Activated naive CD4-positive, alpha-beta T cell treated with anti-CD3 and anti-CD28 coated beads, Interleukin-2, amount 10 ng/mL, durations not matched to agents 7 days and 5 days (primary cell): ENCODE results near the gene DPH2.

Source experiments
- CTCF ChIA-PET: fragments of 350-600 bp; sonication (Branson Sonifier 250); formaldehyde crosslinking; loops from one replicate; lab custom pipeline; 2021; ENCODE audit warnings: antibody characterized with exemption; lab: Charles Lee
- DNase-seq: peaks from one replicate; pipeline ENCODE4 v3.0.0-alpha.2; 2020
- H3K27ac Mint-ChIP-seq: one replicate; pipeline ENCODE4 v1.8.0; 2021; ENCODE audit warnings: mild to moderate bottlenecking, moderate library complexity, mixed read lengths
- H3K27me3 Mint-ChIP-seq: one replicate; pipeline ENCODE4 v1.8.0; 2021; ENCODE audit warnings: mild to moderate bottlenecking, mixed read lengths
- H3K36me3 Mint-ChIP-seq: one replicate; pipeline ENCODE4 v1.8.0; 2021; ENCODE audit warnings: mixed read lengths
- H3K4me1 Mint-ChIP-seq: one replicate; pipeline ENCODE4 v1.8.0; 2021; ENCODE audit warnings: mixed read lengths
- H3K4me3 Mint-ChIP-seq: one replicate; pipeline ENCODE4 v1.8.0; 2021; ENCODE audit warnings: mild to moderate bottlenecking, moderate library complexity, mixed read lengths
- H3K9me3 Mint-ChIP-seq: one replicate; pipeline ENCODE4 v1.8.0; 2021; ENCODE audit warnings: mixed read lengths

The DPH2 gene

DNA sequence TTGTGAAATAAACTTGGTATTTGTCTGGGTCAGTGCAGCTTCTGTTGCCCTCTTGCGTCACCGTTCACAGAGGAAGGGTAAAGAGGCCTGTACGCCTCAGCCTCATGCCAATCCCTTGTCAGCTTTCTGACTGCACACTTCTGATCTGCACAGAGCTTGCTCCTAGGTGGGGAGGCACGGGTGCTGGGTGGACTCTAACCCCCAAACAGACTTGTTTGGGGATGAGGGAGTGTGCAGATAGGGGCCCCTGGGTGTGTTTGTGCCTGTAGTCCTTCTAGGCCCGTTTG lies 8.4 kb downstream of the DPH2 start:
- Mint-ChIP-seq H3K27me3 (peaks cover 11% of the 10 kb centered on the region), H3K36me3 (peaks cover 31% of the 10 kb centered on the region), H3K4me3 (peak overlapping the region; percentile 75), H3K4me1 (peaks cover 54% of the 10 kb centered on the region), H3K27ac (no peak overlapping the region), H3K9me3 (no peaks in the 10 kb centered on the region)
- no peak for DNase-seq
- CTCF ChIA-PET = interaction anchor here (1.0 to 1.2 kb wide), 2 partner anchors 28 to 32 kb away, joined by 3 to 4 read pairs; no protein-coding TSS in a partner anchor

DNA sequence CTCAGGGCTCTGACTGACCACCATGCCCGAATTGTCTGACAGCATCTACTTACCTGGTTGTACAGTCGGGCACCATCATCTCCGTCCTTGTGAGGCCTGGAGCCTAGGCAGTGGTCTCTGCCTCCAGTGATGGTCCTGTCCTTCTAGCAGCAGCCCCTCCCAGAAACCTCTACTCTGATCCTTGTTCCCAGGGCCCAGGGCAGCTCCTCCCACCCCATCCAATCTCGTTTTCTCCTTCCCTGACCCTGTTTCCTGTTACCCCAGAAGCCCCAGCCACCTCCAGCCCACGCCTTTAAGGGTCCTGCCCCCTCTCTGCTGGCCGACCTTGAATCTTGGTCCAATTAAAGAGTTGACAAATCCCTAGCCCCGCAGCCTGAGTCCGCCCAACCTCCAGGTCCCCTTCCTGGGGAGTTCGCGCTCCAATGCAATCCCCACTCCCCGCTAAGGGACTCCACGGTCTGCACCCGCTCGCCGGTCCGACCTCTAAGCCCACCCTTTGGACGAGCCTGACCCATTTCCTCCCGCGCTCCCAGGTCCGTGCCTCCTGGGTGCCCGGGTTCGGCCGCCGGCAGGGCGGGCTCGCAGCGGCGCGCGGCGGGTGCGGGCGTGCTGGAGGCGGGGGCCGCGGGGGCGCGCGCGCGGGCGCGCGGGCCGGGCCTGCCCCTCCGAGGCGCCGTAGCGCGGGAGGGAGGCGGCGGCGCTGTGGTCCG lies 8.9 kb downstream of the DPH2 start, which contains the start of gene B4GALT2:
Gene B4GALT2, plus strand, starts transcription at position 660 of the 710 bp plus-strand sequence. CDS start 1,951 bp downstream, outside the sequence.
- peak; percentile 58 for DNase-seq
- peak within 1 kb of the TSS; percentile 84 for H3K4me3 Mint-ChIP-seq
- peaks cover 49% of the 10 kb centered on the region for H3K4me1 Mint-ChIP-seq
- H3K36me3 Mint-ChIP-seq = peaks cover 27% of the 10 kb centered on the region
- no peaks in the 10 kb centered on the region for H3K9me3 Mint-ChIP-seq
- H3K27ac Mint-ChIP-seq = peak within 1 kb of the TSS; percentile 42
- H3K27me3 Mint-ChIP-seq = peaks cover 11% of the 10 kb centered on the region
- CTCF ChIA-PET = interaction anchor here (1.0 kb wide), 1 partner anchor 28 kb away, joined by 3 read pairs; no protein-coding TSS in a partner anchor

DNA sequence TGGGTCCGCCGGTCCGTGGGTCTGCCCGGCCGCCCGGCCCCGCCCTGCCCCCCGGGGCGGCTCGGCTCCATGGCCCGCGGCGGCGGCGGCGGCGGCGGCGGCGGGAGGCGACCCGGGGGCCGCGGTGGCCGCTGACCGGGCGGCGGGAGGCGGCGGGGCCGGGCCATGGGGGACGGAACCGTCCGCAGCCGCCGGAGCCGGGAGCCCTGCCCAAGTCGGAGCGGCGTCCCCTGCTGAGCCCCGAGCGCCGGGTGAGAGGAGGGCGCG lies 9.4 kb downstream of the DPH2 start:
- Mint-ChIP-seq H3K27me3 (peaks cover 11% of the 10 kb centered on the region), H3K27ac (no peak overlapping the region), H3K4me3 (no peak overlapping the region), H3K9me3 (no peaks in the 10 kb centered on the region), H3K36me3 (peaks cover 27% of the 10 kb centered on the region), H3K4me1 (peaks cover 44% of the 10 kb centered on the region)
- CTCF ChIA-PET = no interaction called here
- DNase-seq = no peak

DNA sequence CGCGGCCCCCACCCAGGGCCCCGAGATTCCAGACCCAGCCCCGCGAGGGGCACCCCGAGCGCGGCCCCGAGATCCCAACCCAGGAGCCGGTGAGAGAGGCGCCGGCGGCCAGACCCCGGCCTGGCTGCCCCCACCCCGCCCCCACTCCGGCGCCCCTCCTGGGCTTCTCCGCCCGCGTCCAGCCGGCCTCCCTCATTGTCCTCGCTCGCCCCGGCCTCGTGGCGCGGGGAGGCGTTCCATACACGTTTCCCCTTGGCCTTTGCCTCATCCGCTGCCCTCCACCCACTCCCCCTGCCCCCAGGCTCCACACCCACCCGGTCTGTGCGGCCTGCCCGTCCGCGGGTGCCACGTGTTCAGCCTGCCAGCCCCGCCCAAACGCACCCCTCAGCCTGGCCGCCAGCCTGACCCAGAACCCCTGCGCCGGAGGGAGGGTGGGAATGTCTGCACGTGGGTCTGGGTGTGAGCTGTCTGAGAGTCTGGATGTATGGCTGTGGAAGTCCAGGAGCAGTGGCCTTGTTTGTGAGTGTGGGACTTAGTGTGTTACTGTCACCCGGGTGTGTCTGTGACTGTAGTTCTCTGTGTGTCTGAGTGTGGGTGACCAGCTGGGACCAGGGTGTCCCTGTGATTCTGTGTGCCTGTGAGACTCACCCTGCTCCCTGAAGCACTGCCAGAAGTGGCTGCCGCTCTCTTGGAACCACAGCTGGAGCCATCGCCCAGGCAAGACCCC lies 9.9 kb downstream of the DPH2 start:
- DNase-seq = peak; percentile 48
- Mint-ChIP-seq H3K9me3 (no peaks in the 10 kb centered on the region), H3K27me3 (peaks cover 11% of the 10 kb centered on the region), H3K4me1 (peaks cover 42% of the 10 kb centered on the region), H3K36me3 (peaks cover 27% of the 10 kb centered on the region), H3K27ac (no peak overlapping the region), H3K4me3 (peak overlapping the region; percentile 84)
- CTCF ChIA-PET = interaction anchor here (1.0 kb wide), 1 partner anchor 26 kb away, joined by 3 read pairs; no protein-coding TSS in a partner anchor

DNA sequence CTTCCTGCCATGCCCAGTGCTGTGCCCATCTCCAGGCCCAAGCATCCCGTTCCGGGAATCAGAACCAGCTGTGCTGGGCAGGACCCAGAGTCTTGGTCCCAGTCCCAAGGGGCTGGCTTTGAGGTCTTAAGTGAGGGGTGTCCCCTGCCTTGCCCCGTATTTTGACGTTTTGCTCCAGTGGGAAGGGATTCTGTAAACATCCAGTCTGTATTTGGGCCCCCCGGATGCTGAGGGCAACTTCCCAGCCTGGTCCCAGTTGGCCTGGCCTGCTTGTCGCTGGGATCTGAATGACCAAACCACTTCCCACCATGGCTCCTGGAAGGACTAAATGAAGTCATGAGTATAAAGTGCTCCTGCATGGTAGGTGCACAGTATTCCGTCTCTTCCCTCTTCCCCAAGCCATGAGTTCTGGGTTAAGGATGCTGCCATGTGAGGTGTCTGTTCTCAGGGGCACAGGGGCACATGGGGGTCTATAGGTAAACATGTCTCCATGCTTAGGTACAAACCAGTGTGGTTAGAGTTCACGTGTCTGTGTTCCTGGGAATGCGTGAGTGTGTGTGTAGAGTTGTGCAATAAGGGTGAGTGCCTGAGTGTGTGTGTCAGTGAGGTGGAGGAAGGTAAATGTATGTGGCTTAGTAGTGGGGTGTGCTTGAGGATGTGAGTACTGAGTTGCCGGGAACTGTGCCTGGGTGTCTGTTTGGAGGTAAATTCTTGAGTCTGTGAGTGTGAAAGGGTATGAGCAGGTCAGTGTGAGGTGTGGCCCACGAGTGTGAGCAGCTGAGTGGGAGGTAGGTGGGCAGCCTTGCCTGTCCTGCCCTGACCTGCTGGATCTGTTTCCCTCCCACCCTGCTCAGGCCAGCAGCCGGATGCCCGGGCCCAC lies 10.7 kb downstream of the DPH2 start:
- no peaks in the 10 kb centered on the region for H3K9me3 Mint-ChIP-seq
- CTCF ChIA-PET = interaction anchor here (1.0 kb wide), 1 partner anchor 25 kb away, joined by 3 read pairs; no protein-coding TSS in a partner anchor
- no peak overlapping the region for H3K27ac Mint-ChIP-seq
- H3K27me3 Mint-ChIP-seq = peaks cover 11% of the 10 kb centered on the region
- peak overlapping the region; percentile 84 for H3K4me3 Mint-ChIP-seq
- H3K4me1 Mint-ChIP-seq = peaks cover 42% of the 10 kb centered on the region
- H3K36me3 Mint-ChIP-seq = peaks cover 27% of the 10 kb centered on the region
- no peak for DNase-seq

DNA sequence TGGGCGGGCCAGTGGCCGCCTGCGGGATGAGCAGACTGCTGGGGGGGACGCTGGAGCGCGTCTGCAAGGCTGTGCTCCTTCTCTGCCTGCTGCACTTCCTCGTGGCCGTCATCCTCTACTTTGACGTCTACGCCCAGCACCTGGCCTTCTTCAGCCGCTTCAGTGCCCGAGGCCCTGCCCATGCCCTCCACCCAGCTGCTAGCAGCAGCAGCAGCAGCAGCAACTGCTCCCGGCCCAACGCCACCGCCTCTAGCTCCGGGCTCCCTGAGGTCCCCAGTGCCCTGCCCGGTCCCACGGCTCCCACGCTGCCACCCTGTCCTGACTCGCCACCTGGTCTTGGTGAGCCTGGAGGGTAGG lies 11.3 kb downstream of the DPH2 start:
- Mint-ChIP-seq H3K9me3 (no peaks in the 10 kb centered on the region), H3K4me3 (no peak overlapping the region), H3K4me1 (peaks cover 37% of the 10 kb centered on the region), H3K36me3 (peaks cover 22% of the 10 kb centered on the region), H3K27ac (no peak overlapping the region), H3K27me3 (peaks cover 11% of the 10 kb centered on the region)
- no peak for DNase-seq
- CTCF ChIA-PET = no interaction called here

DNA sequence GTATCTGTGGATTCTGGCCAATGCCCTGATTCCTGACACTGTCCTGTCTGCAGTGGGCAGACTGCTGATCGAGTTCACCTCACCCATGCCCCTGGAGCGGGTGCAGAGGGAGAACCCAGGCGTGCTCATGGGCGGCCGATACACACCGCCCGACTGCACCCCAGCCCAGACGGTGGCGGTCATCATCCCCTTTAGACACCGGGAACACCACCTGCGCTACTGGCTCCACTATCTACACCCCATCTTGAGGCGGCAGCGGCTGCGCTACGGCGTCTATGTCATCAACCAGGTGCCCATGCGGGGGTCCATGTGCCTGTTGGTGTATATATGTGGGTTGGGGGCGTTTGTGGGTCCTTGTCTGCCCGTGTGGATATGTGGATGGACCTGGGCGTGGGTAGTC lies 11.8 kb downstream of the DPH2 start:
- Mint-ChIP-seq H3K4me1 (peaks cover 32% of the 10 kb centered on the region), H3K9me3 (no peaks in the 10 kb centered on the region), H3K36me3 (peaks cover 17% of the 10 kb centered on the region), H3K4me3 (no peak overlapping the region), H3K27me3 (peaks cover 11% of the 10 kb centered on the region), H3K27ac (no peak overlapping the region)
- CTCF ChIA-PET = no interaction called here
- DNase-seq = no peak

DNA sequence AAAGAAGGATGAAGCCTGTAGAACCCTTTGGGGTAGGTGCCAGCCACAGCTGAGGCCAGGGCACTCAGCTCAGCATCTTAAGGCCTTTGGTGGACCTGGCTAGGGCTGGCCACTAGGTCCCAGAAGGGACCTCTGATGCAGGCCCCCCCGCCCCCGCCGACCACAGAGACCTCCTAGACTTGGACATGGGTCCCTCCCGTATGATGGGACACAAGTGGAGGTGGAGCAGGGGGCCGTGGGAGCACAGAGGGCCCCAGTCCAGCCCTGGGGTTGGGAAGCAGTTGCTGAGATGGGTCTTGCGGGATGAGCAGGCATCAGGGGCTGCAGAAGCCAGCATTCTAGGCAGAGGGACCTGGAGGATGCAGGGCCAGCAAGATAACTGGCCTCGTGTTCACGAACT lies 12.4 kb downstream of the DPH2 start:
- Mint-ChIP-seq H3K4me1 (peaks cover 26% of the 10 kb centered on the region), H3K27ac (no peak overlapping the region), H3K27me3 (peaks cover 11% of the 10 kb centered on the region), H3K4me3 (no peak overlapping the region), H3K9me3 (no peaks in the 10 kb centered on the region), H3K36me3 (peaks cover 11% of the 10 kb centered on the region)
- no peak for DNase-seq
- CTCF ChIA-PET = no interaction called here

DNA sequence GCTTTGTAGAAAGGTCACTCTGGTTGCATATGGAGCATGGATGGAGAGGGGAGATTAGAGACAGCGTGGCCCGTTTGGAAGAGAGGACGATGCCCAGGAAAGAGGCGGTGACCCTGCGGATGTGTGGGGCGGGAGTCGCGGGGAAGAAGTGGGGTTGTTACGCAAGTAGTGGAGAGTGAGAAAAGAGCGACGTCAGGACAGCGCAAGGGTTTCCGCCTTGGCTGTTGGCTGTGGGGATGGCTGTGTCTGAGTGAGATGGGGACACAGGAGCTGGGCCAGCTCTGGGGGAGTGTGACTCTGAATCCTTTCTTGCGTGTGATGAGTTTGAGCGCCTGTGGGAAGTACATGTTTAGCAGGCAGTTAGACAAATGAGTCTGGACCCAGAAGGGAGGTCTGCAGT lies 13.0 kb downstream of the DPH2 start:
- peaks cover 20% of the 10 kb centered on the region for H3K4me1 Mint-ChIP-seq
- CTCF ChIA-PET = no interaction called here
- peaks cover 6% of the 10 kb centered on the region for H3K36me3 Mint-ChIP-seq
- DNase-seq = no peak
- no peak overlapping the region for H3K4me3 Mint-ChIP-seq
- peaks cover 11% of the 10 kb centered on the region for H3K27me3 Mint-ChIP-seq
- no peak overlapping the region for H3K27ac Mint-ChIP-seq
- no peaks in the 10 kb centered on the region for H3K9me3 Mint-ChIP-seq

DNA sequence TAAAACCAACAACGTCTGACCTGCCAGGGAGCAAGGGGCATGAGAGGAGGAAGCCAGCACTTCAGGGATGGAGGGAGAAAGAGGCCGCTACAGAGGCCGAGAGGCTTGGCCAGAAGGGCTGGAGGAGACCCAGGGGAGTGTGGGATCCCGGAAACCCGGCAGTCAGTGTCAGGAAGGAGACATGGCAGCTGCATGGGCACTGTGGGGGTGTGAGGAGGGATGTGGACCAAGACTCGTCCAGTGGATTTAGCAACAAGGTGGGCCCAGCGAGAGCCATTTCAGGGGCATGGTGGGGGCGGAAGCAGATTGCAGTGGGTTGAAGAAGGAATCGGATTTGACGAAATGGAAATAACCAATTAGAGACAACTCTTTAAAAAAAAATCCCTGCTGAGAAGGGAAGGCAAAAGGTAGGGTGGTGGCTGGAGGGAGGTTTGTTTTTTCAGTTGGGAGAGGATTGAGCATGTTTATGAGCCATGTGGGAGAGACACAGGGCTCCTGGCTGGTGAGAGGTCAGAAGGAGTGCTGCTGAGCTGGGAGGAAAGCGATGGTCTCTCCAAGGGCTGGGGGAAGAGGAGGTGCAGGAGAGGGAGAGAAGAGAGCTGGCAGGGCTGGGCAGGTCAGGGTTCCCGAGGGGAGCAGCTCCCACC lies 13.6 kb downstream of the DPH2 start:
- Mint-ChIP-seq H3K9me3 (no peaks in the 10 kb centered on the region), H3K27ac (no peak overlapping the region), H3K27me3 (peaks cover 11% of the 10 kb centered on the region), H3K4me3 (no peak overlapping the region), H3K36me3 (peaks cover 1% of the 10 kb centered on the region), H3K4me1 (peaks cover 15% of the 10 kb centered on the region)
- CTCF ChIA-PET = no interaction called here
- no peak for DNase-seq

DNA sequence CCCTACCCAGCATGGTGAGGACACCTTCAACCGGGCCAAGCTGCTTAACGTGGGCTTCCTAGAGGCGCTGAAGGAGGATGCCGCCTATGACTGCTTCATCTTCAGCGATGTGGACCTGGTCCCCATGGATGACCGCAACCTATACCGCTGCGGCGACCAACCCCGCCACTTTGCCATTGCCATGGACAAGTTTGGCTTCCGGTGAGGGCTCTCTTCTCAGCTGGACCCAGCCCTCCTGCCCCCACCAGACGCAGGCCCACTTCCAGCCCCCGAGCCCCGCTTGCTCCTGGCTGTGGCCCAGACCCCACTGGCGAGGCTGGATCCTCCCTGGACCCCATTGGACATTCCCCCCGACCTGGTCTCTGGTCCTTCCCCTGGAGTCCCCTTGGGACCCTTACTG lies 15.0 kb downstream of the DPH2 start:
- Mint-ChIP-seq H3K36me3 (peaks cover under 1% of the 10 kb centered on the region), H3K9me3 (no peaks in the 10 kb centered on the region), H3K4me3 (no peak overlapping the region), H3K27ac (no peak overlapping the region), H3K27me3 (peaks cover 3% of the 10 kb centered on the region), H3K4me1 (peaks cover 8% of the 10 kb centered on the region)
- DNase-seq = no peak
- CTCF ChIA-PET = interaction anchor here (0.6 kb wide), 1 partner anchor 586 kb away, joined by 3 read pairs; no protein-coding TSS in a partner anchor

DNA sequence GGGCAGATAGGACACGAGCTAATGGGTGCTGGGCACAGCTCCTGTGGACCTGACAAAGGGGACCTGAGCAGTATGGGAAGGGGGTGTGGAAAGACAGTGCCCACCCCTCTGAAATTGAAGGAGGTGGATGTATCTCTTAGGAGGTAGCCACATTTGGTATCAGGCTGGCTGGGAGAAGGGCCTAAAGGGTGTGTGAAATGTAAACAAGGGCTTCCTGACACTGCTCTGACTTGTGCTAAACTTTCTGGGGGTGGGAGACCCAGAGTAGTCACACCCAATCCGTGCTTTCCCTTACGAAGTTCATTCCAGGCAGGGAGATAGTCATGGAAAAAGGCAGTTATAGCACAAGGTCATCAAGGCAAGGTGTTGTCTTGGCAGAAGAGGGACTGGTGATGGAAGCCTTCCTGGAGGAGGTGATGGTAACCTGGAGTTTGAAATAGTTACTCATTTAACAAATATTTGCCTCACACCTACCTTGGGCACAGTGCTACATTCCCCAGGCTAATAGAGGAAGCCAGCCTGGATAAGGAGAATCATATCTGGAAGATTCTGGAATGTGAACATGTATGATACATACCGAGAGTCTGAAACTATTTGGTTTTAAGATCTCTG lies 16.3 kb downstream of the DPH2 start:
- Mint-ChIP-seq H3K4me3 (no peak overlapping the region), H3K27ac (no peak overlapping the region), H3K36me3 (no peaks in the 10 kb centered on the region), H3K4me1 (peaks cover 3% of the 10 kb centered on the region), H3K9me3 (no peaks in the 10 kb centered on the region), H3K27me3 (peaks cover 5% of the 10 kb centered on the region)
- CTCF ChIA-PET = interaction anchor here (1.3 kb wide), 1 partner anchor 13 kb away, joined by 3 read pairs; no protein-coding TSS in a partner anchor
- no peak for DNase-seq

DNA sequence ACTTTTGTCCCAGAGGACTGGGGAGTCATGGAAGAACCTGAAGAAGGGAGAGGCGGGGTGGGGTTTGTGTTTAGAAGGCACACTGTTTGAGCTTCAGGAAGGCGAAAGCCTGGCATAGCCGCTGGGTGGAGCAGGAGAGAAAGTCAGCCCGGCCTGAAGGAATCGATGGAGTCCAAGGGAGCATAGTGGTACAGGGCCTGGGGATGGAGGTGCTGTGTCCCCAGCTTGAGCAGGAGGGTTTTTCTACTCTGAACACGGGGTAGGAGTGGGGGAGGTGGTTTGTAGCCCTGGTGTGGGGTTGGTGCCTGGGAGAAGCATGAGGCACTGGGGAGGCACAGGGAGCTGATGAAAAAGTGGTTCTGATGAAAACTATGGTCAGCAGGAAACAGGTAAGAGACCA lies 16.9 kb downstream of the DPH2 start:
- CTCF ChIA-PET = interaction anchor here (0.7 to 1.4 kb wide), 4 partner anchors 12 to 224 kb away, joined by 3 to 4 read pairs (median 3); no protein-coding TSS in a partner anchor
- no peak overlapping the region for H3K4me3 Mint-ChIP-seq
- H3K27ac Mint-ChIP-seq = peak overlapping the region; percentile 38
- H3K36me3 Mint-ChIP-seq = no peaks in the 10 kb centered on the region
- peaks cover 9% of the 10 kb centered on the region for H3K4me1 Mint-ChIP-seq
- no peak for DNase-seq
- H3K27me3 Mint-ChIP-seq = peaks cover 11% of the 10 kb centered on the region
- no peaks in the 10 kb centered on the region for H3K9me3 Mint-ChIP-seq
